RCC 7860 (cell line): ENCODE results near the gene STAC2.
A peak's percentile ranks its signal among the peaks of the same experiment; 100 is the strongest.

Experiments used
- DNase-seq: peaks from one replicate; pipeline ENCODE4 v3.0.0-alpha.2; 2015; ENCODE audit warnings: low spot score
- FAIRE-seq: peaks from 2 replicates; lab custom pipeline; 2012; peaks lifted over from hg19 to GRCh38; lab: Jason Lieb, UNC

STAC2 gene

GRCh38 chr17:39235555-39236449 lies 10.1 kb upstream of the STAC2 start:
- no peak for FAIRE-seq
- peak; percentile 59 for DNase-seq

- DNase-seq = no peak
- no peak for FAIRE-seq
Observed at GRCh38 chr17:39231591-39232551, 6.1 kb upstream of the STAC2 start.

GRCh38 chr17:39231091-39231561 lies 5.4 kb upstream of the STAC2 start:
- FAIRE-seq (no peak), DNase-seq (no peak)

- DNase-seq = no peak
- FAIRE-seq = no peak
Observed at GRCh38 chr17:39230361-39230760, 4.6 kb upstream of the STAC2 start.

GRCh38 chr17:39229274-39229913 lies 3.6 kb upstream of the STAC2 start:
- FAIRE-seq (no peak), DNase-seq (peak; percentile 42)

GRCh38 chr17:39227364-39227919 lies 1.7 kb upstream of the STAC2 start:
- FAIRE-seq (no peak), DNase-seq (no peak)

GRCh38 chr17:39225959-39226683 lies 376 bp upstream of the STAC2 start:
- no peak for DNase-seq
- no peak for FAIRE-seq

- DNase-seq (no peak), FAIRE-seq (no peak)
Observed at GRCh38 chr17:39224778-39225307, 902 bp downstream of the STAC2 start.

GRCh38 chr17:39223907-39224777 lies 1.6 kb downstream of the STAC2 start:
- FAIRE-seq (no peak), DNase-seq (no peak)

GRCh38 chr17:39222866-39223834 lies 2.6 kb downstream of the STAC2 start:
- DNase-seq (no peak), FAIRE-seq (no peak)

GRCh38 chr17:39222151-39222550 lies 3.6 kb downstream of the STAC2 start:
- FAIRE-seq (no peak), DNase-seq (no peak)

- no peak for FAIRE-seq
- no peak for DNase-seq
Observed at GRCh38 chr17:39221572-39221971, 4.2 kb downstream of the STAC2 start.

GRCh38 chr17:39219647-39220154 lies 6.0 kb downstream of the STAC2 start:
- DNase-seq (no peak), FAIRE-seq (no peak)

GRCh38 chr17:39218906-39219305 lies 6.8 kb downstream of the STAC2 start:
- DNase-seq (no peak), FAIRE-seq (no peak)

- no peak for DNase-seq
- no peak for FAIRE-seq
Observed at GRCh38 chr17:39217734-39218369, 7.9 kb downstream of the STAC2 start.

GRCh38 chr17:39213852-39214251 lies 11.9 kb downstream of the STAC2 start:
- DNase-seq (peak; percentile 89), FAIRE-seq (peak; percentile 63)
